BE2C (cell line): ENCODE results near the gene PEX19.

Source experiments
- DNase-seq: peaks from one replicate; pipeline ENCODE4 v3.0.0-alpha.2; 2020
- H3K27me3 ChIP-seq: fragments of 250-450 bp; sonication (Bioruptor Pico); 2 replicates; pipeline ENCODE4 v1.5.1; 2020; ENCODE audit warnings: mild to moderate bottlenecking
- H3K36me3 ChIP-seq: fragments of 250-450 bp; sonication (Bioruptor Pico); 2 replicates; pipeline ENCODE4 v1.5.1; 2020; ENCODE audit warnings: mild to moderate bottlenecking
- H3K4me1 ChIP-seq: fragments of 250-450 bp; sonication (Bioruptor Pico); 2 replicates; pipeline ENCODE4 v1.5.1; 2020
- H3K4me3 ChIP-seq: 2 replicates; pipeline ENCODE4 v1.5.1; 2011; ENCODE audit warnings: low read depth, low read length
- H3K9me3 ChIP-seq: fragments of 250-450 bp; sonication (Bioruptor Pico); 2 replicates; pipeline ENCODE4 v1.5.1; 2020
- CTCF ChIP-seq: IDR thresholded peaks from 2 replicates; pipeline ENCODE4 v1.5.1; 2012; ENCODE audit warnings: mild to moderate bottlenecking, low read depth, low read length

Gene PEX19

GRCh38 chr1:160284220-160284781, 632 bp downstream of the PEX19 start:
- H3K36me3 ChIP-seq: peaks cover 24% of the 10 kb centered on the region
- H3K27me3 ChIP-seq: no peaks in the 10 kb centered on the region
- no peaks in the 10 kb centered on the region for H3K9me3 ChIP-seq
- DNase-seq: no peak
- no peaks in the 10 kb centered on the region for H3K4me1 ChIP-seq
- peak overlapping the region; percentile 96 for H3K4me3 ChIP-seq
- no peak for TF ChIP-seq CTCF

- no peaks in the 10 kb centered on the region for H3K9me3 ChIP-seq
- no peak overlapping the region for H3K4me3 ChIP-seq
- peak; percentile 26; the same call in 1 of the 2 replicates for TF ChIP-seq CTCF
- no peaks in the 10 kb centered on the region for H3K27me3 ChIP-seq
- DNase-seq: no peak
- H3K36me3 ChIP-seq: peaks cover 28% of the 10 kb centered on the region
- no peaks in the 10 kb centered on the region for H3K4me1 ChIP-seq
Observed at GRCh38 chr1:160282807-160283206, 2.1 kb downstream of the PEX19 start.

GRCh38 chr1:160277987-160278386, 6.9 kb downstream of the PEX19 start:
- H3K36me3 ChIP-seq: peaks cover 28% of the 10 kb centered on the region
- H3K9me3 ChIP-seq: no peaks in the 10 kb centered on the region
- no peak for DNase-seq
- no peaks in the 10 kb centered on the region for H3K27me3 ChIP-seq
- no peak for TF ChIP-seq CTCF
- no peak overlapping the region for H3K4me3 ChIP-seq
- H3K4me1 ChIP-seq: no peaks in the 10 kb centered on the region

GRCh38 chr1:160277330-160277729, 7.6 kb downstream of the PEX19 start:
- TF ChIP-seq CTCF: no peak
- H3K4me3 ChIP-seq: no peak overlapping the region
- no peaks in the 10 kb centered on the region for H3K27me3 ChIP-seq
- H3K9me3 ChIP-seq: no peaks in the 10 kb centered on the region
- DNase-seq: no peak
- peaks cover 27% of the 10 kb centered on the region for H3K36me3 ChIP-seq
- H3K4me1 ChIP-seq: no peaks in the 10 kb centered on the region

- no peaks in the 10 kb centered on the region for H3K36me3 ChIP-seq
- no peak for TF ChIP-seq CTCF
Observed at GRCh38 chr1:160271025-160271424, 13.9 kb downstream of the PEX19 start.

GRCh38 chr1:160267284-160267991, 17.5 kb downstream of the PEX19 start:
- DNase-seq: no peak
- H3K4me3 ChIP-seq: no peak overlapping the region
- no peak for TF ChIP-seq CTCF
- no peaks in the 10 kb centered on the region for H3K9me3 ChIP-seq
- H3K36me3 ChIP-seq: no peaks in the 10 kb centered on the region
- H3K27me3 ChIP-seq: peaks cover 23% of the 10 kb centered on the region
- no peaks in the 10 kb centered on the region for H3K4me1 ChIP-seq

More at GRCh38 chr1:160271025-160271424, 13.9 kb downstream of the PEX19 start:
- DNase-seq: no peak
- Histone ChIP-seq H3K27me3 (peaks cover 23% of the 10 kb centered on the region), H3K4me1 (no peaks in the 10 kb centered on the region), H3K4me3 (no peak overlapping the region), H3K9me3 (no peaks in the 10 kb centered on the region)
